HPDE6-E6E7 (cell line): Measurements from ENCODE around the gene NFAT5.
"Not testable (repeated sequence)": the region's sequence is repeated elsewhere in the genome, so short reads cannot be mapped to it uniquely, and the experiment has no call there.

Experiments used
- DNase-seq: peaks from one replicate; pipeline ENCODE4 v3.0.0; 2011; ENCODE audit warnings: missing footprints; ENCODE audit errors: extremely low spot score

The NFAT5 gene

DNA sequence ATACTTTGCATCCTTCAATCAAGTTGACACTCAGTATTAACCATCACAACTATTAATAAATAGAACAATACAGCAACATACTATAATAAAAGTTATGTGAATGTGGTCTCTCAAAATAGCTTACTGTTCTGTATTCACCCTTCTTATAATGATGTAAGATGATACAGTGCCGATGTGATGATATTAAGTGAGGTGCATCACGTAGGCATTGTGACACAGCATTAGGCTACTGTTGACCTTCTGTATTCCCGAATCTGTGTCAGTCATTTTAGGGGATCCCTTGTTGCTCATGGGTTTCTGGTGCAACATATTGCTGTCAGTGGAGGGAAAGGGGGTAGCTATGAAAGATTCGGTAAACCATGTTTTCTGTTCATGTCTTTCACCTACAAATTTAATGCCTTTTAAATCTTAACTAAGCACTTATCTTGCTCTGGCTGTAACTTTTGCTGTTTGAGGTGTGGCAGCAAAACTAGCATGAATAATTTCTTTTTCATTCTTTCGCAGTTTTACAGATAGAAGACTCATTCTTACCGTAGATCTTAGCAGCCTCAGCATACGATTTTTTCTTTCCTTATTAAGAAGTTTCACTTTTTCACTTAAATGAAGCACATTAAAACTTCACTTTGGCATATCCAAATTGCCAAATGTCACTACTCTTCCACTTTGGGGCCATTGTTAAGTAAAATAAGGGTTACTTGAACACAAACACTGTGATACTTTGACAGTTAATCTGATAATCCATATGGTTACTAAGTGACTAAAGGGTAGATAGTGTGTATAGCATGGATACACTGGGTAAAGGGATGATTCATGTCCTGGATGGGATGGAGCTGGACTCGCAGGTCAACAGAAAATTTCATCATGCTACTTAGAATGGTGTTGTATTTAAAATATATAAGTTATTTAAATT lies 29.6 kb downstream of the NFAT5 start:
- peak; percentile 33 for DNase-seq

DNA sequence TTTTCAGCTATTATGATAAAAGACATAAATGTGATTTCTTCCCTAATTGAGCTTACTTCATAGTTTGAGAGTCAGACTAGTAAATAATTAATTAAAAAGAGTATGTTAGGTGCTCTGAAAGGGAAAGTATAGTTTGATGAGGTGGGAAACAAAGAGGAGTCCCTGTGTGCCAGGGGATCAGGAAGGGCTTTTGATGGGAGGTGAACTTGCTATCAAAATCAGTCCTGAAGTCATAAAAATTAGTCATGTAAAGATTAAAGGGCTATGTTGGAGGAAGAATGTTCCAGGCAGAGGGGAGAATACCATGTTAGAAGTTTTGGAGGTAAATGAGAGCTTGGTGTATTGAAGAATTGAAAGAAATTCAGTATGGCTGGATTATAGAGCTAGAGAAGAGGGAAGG lies 31.0 kb downstream of the NFAT5 start:
- no peak for DNase-seq

DNA sequence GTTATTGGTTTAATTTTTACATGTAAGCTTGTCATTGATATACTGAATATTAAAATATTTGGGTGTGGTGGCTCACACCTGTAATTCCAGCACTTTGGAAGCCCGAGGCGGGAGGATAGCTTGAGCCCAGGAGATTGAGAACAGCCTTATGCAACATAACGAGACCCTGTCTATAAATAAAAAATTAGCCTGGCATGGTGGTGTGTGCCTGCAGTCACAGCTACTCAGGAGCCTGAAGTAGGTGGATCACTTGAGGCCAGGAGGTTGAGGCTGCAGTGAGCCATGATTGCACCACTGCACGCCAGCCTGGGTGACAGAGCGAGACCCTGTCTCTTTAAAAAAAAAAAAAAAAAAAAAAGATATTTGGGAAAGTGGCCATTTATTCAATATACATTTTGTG lies 32.3 kb downstream of the NFAT5 start:
- DNase-seq = no peak

DNA sequence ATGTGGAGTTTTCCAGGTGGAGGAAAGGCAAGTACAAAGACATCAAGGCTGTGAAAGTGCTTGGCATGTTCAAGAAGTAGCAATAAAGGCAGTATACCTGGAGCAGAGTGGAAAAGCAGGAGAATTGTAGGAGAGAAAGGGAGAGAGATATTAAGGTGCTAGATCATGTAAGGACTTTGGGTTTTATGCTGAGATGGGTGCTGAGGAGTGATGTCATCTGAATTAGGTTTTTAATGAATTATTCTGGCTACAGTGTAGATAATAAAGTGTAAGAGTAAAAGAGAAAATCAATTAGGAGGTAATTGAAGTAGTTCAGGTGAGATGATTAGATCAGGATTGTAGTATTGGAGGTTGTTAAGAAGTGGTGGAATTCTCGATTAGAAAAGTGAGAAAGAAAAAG lies 34.0 kb downstream of the NFAT5 start:
- DNase-seq = no peak

DNA sequence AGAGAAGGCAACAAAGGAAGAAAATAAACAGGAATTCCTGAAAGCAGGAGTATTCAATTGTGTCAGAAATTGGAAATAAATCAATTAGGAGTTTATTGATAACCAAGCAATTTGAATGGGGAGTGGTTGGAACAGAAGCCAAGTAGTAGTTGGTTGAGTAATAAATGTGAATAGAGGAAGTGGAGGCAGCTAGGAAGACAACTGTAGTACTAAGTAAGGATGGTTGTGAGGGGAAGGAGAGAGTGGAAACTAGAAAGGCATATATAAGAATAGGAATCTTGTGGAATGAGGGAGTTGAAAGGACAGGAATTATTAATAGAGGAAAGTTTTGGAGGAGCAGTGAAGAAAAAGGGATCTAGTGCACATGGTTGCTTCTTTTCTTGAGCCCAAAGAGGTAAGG lies 34.4 kb downstream of the NFAT5 start:
- DNase-seq = no peak

DNA sequence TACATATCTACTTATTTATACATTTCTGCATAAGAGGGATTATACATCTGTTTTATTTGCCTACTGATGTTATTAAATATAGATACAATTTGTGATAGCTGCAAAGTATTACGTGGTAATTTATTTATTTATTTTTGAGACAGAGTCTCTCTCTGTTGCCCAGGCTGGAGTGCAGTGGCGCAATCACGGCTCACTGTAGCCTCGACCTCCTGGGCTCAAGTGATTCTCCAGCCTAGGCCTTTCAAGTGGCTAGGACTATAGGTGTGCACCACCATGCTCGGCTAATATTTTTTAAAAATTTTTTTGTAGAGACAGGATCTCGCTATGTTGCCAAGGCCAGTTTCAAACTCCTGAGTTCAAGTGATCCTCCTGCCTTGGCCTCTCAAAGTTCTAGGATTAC lies 35.5 kb downstream of the NFAT5 start:
- DNase-seq = no peak

DNA sequence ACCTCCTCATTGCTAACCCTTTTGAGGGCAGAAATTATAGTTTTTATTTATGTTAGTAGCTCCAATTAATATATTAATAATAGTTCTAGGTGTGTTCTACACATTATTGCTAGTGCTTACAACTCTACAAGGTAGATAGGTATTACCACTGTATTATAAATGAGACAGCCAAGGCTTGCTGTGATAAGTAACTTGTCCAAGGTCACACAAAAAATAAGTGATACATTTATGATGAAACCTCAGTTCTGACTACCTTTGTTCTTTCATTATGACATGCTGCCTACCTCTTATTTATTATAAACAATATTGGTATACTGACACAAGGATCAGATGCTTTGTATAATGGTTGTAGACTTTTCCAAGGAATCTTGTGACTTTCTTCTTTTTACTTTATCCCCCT lies 41.2 kb downstream of the NFAT5 start:
- DNase-seq = no peak

DNA sequence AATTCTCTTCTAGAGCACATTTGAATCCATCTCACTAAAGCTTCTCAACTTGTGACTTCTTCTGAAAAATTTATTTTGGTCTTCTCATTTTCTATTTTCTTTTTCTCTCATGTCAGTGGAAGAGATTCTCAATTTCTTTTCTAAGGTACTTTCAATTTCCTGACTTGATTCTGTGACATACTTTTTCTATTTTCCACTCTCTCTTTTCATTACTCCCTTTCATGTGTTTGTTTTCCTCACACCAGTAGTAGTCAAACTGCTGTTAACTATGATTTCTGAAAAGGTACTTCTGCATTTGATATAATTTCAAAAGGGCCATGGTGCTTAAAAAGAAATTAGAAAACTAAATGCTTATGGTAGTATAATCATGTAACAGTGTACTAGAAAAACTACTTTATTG lies 41.9 kb downstream of the NFAT5 start:
- no peak for DNase-seq

DNA sequence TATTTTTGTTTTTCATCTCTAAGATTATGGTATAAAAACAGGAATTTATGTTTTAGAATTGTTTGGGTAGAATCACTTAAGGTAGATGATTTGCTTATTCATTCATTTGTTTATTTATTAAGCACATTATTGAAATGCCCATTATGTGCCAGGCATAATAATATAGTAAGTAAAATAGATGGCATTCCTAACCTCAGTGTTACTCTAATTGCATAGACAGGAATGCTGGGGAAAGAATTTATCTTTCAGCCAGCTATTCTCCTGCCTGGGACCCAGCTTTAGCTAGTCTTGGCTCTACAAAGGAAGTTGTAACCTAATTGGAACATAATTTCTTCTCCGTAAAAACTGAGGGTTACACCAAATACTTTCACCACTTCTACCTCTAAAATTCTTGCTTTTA lies 44.6 kb downstream of the NFAT5 start:
- DNase-seq = no peak

DNA sequence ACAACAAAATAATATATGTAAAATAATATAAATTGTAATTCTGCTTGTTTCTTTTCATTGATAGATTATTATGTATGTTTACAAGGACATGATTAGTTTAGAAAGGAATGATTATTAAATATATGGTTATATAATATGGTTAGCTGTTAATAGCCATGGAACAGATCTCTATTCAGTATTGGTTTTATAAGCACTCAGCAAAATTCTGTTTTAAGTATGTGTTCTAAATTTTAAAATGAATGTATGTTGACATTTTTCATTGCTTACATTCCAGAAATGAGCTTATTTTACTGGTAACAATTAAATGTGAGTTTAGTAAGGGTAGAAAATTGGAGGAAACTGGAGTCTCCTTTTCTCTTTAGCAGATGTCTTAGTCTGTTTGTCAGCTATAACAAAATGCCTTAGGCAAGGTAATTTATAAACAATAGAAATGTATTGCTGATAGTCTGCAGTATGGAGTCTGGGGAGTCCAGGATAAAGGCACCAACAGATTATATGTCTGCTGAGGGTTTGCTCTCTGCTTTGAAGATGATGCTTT lies 45.4 kb downstream of the NFAT5 start:
- DNase-seq = no peak

DNA sequence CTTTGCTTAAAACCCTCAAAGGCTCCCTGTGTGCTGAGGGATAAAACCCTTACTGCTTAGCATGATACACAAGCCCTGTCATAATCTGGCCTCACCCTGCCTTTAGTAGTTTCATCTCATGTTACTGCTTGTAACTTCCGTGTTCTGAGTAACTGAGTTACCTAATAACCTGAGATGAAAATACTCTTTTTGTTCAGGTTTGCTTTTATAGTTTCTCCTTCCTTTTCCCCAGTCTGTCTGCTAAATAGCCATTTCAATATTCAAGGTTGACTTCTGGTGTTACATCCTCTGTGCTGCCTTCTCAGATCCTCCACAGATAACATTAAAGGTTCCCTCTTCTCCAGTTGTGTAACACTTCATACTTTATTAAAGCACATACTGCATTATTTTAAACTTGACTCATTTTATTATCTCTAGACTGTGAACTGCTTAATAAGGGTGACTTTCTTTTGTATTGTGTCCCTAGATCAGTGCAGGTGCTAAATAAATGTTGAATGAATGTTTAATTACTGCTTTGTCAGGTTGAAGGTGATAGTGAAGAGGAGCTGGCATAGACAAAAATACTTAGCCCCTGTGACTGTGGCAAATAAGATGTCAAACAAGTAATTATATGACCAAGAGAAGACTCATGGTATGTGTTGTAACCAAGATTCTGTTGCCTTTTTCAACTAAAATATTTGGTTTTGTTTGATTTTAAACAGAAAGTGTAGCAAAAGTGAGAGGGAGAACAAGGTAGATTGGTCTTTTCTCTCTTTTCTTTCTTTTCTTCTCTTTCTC lies 47.8 kb downstream of the NFAT5 start:
- DNase-seq = peak; percentile 87

DNA sequence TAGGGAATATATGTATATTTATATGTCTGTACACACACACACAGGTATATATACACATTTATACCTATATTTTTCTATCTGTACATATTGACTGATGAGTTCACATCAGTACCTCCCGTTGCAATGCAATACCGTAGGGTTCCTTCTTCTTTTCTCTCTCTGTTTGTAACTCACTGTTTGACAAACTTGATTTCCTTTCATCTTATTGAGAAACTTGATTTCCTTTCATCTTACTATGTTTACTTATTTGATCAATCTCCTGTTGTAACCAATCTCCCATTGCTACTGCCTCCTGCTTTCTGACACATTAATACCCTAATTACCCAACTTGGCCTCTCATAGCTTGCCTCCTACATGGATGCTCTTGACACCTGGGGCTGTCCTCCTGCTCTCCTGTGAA lies 49.8 kb downstream of the NFAT5 start:
- no peak for DNase-seq

DNA sequence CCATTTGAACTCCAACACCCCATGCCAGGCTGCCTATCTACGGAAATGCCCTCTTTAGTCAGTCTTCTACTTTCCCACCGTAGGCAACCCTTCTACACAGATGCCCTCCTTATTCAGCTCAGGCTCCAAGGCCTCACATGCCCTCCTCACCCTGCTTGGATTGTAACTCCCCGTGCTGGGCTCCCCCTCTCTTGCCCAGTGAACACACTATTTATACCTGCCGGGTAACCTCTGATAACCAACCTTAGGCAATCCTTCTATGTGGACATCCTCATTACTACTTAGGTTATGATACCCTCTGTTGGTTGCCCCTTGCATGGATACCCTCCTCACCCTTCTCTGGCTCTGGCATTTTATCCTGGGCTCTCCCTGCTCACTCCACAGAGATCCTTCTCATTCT lies 50.3 kb downstream of the NFAT5 start:
- DNase-seq = no peak

DNA sequence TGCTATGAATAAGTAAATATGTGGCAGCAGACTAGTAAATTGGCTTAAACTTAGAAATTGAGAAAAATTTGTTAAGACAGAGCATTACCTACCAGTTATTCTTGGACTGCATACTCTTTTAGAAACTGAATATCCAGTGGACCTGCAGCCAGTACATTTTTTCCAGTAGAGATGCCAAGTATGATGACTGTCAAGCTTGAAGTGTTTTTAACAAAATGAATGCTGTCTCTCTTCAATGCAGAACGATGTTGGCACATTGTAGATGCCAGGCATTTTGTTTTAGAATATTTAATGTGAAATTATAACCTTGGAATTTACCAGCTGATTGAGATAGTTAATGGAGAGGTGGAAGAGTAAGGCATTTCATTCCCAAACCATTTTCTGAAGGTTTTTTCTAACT lies 52.5 kb downstream of the NFAT5 start:
- no peak for DNase-seq

DNA sequence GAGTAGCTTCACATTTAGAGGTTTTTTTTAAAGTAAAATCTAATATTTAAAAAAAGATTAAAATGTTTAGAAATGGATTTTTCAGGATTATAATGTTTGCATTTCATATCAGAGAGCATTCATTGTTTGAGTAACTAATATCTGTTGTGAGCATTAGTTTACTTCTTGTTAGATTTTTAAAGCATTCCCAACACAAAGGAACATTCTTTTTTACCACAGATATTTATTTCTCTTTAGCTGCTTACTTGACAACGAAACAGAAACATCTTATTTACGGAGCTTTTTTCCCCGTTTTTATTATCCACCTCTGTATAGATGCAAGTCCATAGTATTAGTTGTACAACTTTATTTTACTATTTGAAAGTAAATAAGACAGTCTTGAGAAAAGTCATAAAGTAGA lies 53.0 kb downstream of the NFAT5 start:
- DNase-seq = no peak

DNA sequence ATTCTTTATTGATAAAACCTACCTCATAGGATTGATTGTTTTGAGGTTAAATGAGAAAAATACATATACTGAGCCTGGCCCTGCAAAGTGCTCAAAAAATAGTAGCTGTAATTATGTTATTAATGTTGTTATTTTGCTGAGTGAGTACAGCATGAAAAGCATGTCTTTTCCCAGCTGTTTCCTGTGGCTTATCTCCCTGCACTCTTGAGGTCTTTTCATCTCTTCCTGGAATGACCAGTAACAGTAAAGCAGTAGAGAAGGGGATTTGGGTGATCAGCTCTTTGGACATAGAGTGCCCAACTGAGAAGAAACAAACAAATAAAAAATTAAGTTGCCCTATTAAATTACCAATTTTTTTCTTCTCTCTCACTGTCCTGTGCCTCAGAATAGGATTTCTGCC lies 53.7 kb downstream of the NFAT5 start:
- DNase-seq = no peak

DNA sequence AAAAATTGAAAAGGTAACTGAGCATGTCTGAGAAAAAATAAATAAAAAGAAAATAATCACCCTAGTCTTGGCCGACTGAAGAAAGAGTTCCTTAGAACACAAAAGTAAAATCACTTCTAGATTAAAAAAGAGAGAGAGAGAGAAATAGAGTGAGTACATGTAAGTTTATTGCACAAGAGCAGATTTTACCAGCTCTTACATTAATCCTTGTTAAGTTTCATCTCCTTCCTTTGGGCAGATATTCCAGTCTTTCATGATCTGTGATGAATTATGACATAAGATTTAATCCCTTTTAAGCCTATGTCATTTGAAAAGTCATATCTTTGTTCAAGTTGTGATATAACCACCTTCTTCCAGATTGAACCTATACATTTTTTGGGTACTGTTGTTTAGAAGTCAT lies 54.8 kb downstream of the NFAT5 start:
- DNase-seq = no peak

DNA sequence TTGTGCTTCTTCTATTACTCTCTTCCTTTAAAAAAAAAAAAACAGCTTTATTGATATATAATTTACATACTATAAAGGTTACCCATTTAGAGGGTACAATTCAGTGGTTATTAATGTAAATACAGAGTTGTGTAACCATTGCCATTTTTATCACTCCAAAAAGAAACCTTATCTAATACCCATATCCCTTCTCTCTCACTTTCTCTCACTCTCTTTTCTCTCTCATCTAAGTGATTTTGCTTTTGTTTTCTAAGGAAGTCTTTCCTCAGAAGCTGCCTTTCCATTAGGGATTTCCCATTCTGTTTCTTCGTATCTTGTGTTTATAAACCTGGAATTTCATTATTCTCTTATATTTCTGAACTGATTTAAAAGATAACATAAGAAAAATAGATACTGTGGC lies 55.5 kb downstream of the NFAT5 start:
- no peak for DNase-seq

DNA sequence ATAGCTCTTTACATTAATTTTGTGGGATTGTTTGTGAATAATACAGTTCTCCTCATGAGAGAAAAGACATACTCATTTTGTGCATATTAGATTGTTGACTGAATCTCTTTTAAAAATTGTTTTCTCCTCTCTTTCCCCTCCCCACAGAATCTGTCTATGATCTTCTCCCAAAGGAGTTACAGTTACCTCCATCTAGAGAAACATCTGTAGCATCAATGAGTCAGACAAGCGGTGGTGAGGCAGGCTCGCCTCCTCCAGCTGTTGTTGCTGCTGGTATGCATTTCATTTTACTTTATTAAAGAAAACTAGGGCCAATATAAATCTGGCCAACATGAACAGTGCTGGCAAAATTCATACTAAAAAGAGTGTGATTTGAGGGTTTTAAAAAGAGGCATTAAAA lies 60.5 kb downstream of the NFAT5 start:
- DNase-seq = no peak

DNA sequence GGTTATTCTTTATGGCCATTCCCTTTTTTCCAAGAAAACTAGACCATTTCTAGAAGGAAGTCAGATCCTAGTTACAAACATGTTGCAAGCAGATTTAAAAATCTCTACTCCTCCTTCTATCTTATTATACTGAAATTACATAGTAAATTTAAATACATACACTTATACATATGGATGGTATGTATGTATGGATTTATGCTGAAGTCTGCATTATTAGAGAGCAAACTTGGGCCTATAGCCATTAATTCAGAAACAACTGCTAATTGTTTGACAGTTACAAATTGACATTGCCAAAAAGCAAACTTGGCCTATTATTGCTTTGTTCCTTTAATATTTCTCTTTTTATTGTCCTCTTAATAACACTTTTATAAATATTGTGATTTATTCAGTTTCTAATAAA lies 67.1 kb downstream of the NFAT5 start:
- no peak for DNase-seq

DNA sequence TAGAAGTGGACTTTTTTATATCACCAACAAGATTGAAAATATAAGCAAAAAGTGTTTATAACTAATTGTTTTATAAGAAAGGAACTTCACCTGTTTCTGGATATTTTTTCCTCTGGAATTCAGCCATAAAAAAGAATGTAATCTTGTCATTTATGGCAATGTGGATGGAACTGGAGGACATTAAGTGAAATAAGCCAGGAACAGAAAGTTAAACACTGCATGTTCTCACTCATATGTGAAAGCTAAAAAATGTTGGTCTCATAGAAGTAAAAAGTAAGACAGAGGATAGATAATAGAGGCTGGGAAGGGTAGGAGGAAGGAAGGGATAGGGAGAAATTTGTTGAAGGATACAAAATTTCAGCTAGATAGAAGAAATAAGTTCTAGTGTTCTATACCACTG lies 67.6 kb downstream of the NFAT5 start:
- no peak for DNase-seq

DNA sequence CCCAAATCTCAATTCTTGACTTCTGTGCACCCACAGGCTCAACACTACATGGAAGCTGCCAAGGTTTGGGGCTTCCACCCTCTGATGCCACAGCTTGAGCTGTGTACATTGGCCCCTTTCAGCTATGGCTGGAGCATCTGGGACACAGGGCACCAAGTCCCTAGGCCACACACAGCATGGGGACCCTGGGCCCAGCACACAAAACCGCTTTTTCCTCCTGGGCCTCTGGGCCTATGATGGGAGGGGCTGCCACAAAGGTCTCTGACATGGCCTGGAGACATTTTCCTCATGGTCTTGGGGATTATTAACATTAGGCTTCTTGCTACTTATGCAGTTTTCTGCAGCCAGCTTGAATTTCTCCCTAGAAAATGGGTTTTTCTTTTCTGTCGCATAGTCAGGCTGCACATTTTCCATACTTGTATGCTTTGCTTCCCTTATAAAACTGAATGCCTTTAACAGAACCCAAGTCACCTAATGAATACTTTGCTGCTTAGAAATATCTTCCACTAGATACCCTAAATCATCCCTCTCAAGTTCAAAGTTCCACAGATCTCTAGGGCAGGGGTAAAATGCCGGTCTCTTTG lies 70.9 kb downstream of the NFAT5 start:
- not testable (repeated sequence) for DNase-seq
